Mesendoderm (in vitro differentiated cells): ENCODE results near the gene ATP1A4.

Experiments used
- DNase-seq: peaks from one replicate; pipeline ENCODE4 v3.0.0; 2013
- H2AK5ac ChIP-seq: 2 replicates; pipeline ENCODE4 v1.6.1; 2013; ENCODE audit warnings: low read length, inconsistent platforms
- H2BK120ac ChIP-seq: 2 replicates; pipeline ENCODE4 v1.6.1; 2013; ENCODE audit warnings: low read depth, mild to moderate bottlenecking, low read length, moderate library complexity, mixed read lengths
- H2BK15ac ChIP-seq: replicated peaks from 2 replicates; pipeline ENCODE4 v1.6.1; 2013; ENCODE audit warnings: low read depth, mild to moderate bottlenecking, moderate library complexity
- H2BK5ac ChIP-seq: 2 replicates; pipeline ENCODE4 v1.6.1; 2013; ENCODE audit warnings: low read length, inconsistent platforms
- H3K18ac ChIP-seq: 2 replicates; pipeline ENCODE4 v1.6.1; 2013; ENCODE audit warnings: mild to moderate bottlenecking, low read length, mixed read lengths
- H3K23ac ChIP-seq: one replicate; pipeline ENCODE4 v1.6.1; 2013; ENCODE audit warnings: low read length
- H3K27ac ChIP-seq: 2 replicates; pipeline ENCODE4 v1.5.1; 2013; ENCODE audit warnings: low read depth, mild to moderate bottlenecking, inconsistent platforms, low read length, moderate library complexity
- H3K27me3 ChIP-seq: 2 replicates; pipeline ENCODE4 v1.6.1; 2013; ENCODE audit warnings: low read length, control low read depth, mild to moderate bottlenecking, inconsistent platforms; ENCODE audit not compliant: insufficient read depth, poor library complexity
- H3K36me3 ChIP-seq: 2 replicates; pipeline ENCODE4 v1.6.1; 2013; ENCODE audit warnings: low read length, inconsistent platforms; ENCODE audit not compliant: control insufficient read depth, insufficient read depth
- H3K4ac ChIP-seq: one replicate; pipeline ENCODE4 v1.6.1; 2013; ENCODE audit warnings: low read depth, mild to moderate bottlenecking, low read length, moderate library complexity
- H3K4me1 ChIP-seq: 2 replicates; pipeline ENCODE4 v1.6.1; 2013; ENCODE audit warnings: low read depth, low read length, inconsistent platforms; ENCODE audit not compliant: control insufficient read depth
- H3K4me2 ChIP-seq: 2 replicates; pipeline ENCODE4 v1.6.1; 2013; ENCODE audit warnings: low read length
- H3K4me3 ChIP-seq: 2 replicates; pipeline ENCODE4 v1.5.1; 2013; ENCODE audit warnings: mild to moderate bottlenecking, low read length
- H3K56ac ChIP-seq: one replicate; pipeline ENCODE4 v1.6.1; 2013; ENCODE audit warnings: low read length
- H3K79me1 ChIP-seq: 2 replicates; pipeline ENCODE4 v1.6.1; 2013; ENCODE audit warnings: low read length, inconsistent platforms
- H3K79me2 ChIP-seq: 2 replicates; pipeline ENCODE4 v1.6.1; 2013; ENCODE audit warnings: mild to moderate bottlenecking, low read length; ENCODE audit not compliant: control insufficient read depth, insufficient read depth
- H3K9ac ChIP-seq: 2 replicates; pipeline ENCODE4 v1.6.1; 2013; ENCODE audit warnings: low read length, inconsistent platforms
- H4K5ac ChIP-seq: one replicate; pipeline ENCODE4 v1.6.1; 2013; ENCODE audit warnings: low read length
- H4K8ac ChIP-seq: one replicate; pipeline ENCODE4 v1.6.1; 2013; ENCODE audit warnings: low read depth, mild to moderate bottlenecking, control low read depth, low read length, moderate library complexity
- WGBS: extraction: QIAGEN DNeasy Blood & Tissue Kit; methylation state at CpG from one replicate; pipeline ENCODE4 v1.1.7; 2013; ENCODE audit warnings: low lambda C conversion rate, missing lambda C conversion rate; ENCODE audit not compliant: insufficient coverage; ENCODE audit errors: extremely low coverage; 5-methylcytosine and 5-hydroxymethylcytosine counted together

The ATP1A4 gene

GRCh38 chr1:160224606-160225005 is 73.2 kb downstream of the ATP1A4 start:
- DNase-seq: no peak
- Histone ChIP-seq H3K79me1 (no peaks in the 10 kb centered on the region), H4K5ac (no peak overlapping the region), H2BK5ac (no peak overlapping the region), H3K4me1 (no peaks in the 10 kb centered on the region), H3K27ac (no peak overlapping the region), H3K9ac (no peak overlapping the region), H2BK120ac (no peak overlapping the region), H3K4me2 (no peak overlapping the region), H3K18ac (no peak overlapping the region), H3K36me3 (peaks cover 12% of the 10 kb centered on the region), H3K79me2 (no peaks in the 10 kb centered on the region), H3K27me3 (no peaks in the 10 kb centered on the region), H3K4ac (no peak overlapping the region), H3K23ac (no peak overlapping the region), H4K8ac (no peak overlapping the region), H2AK5ac (no peak overlapping the region), H3K56ac (no peak overlapping the region), H3K4me3 (no peak overlapping the region), H2BK15ac (no peak overlapping the region)
- no CpG with 5 or more reads among the region's 2 CpGs for WGBS

GRCh38 chr1:160225345-160225744 is 73.9 kb downstream of the ATP1A4 start:
- no peak overlapping the region for H3K18ac ChIP-seq
- H3K27ac ChIP-seq: no peak overlapping the region
- no peak overlapping the region for H3K4me2 ChIP-seq
- no peak overlapping the region for H4K5ac ChIP-seq
- no peak overlapping the region for H3K4ac ChIP-seq
- H3K27me3 ChIP-seq: no peaks in the 10 kb centered on the region
- DNase-seq: no peak
- H3K9ac ChIP-seq: no peak overlapping the region
- no peak overlapping the region for H2AK5ac ChIP-seq
- WGBS: no CpG with 5 or more reads among the region's 2 CpGs
- no peak overlapping the region for H3K56ac ChIP-seq
- no peaks in the 10 kb centered on the region for H3K79me1 ChIP-seq
- no peak overlapping the region for H4K8ac ChIP-seq
- H2BK15ac ChIP-seq: no peak overlapping the region
- peaks cover 12% of the 10 kb centered on the region for H3K36me3 ChIP-seq
- no peaks in the 10 kb centered on the region for H3K4me1 ChIP-seq
- no peak overlapping the region for H3K4me3 ChIP-seq
- H2BK120ac ChIP-seq: no peak overlapping the region
- no peak overlapping the region for H3K23ac ChIP-seq
- H2BK5ac ChIP-seq: no peak overlapping the region
- H3K79me2 ChIP-seq: no peaks in the 10 kb centered on the region

DNA sequence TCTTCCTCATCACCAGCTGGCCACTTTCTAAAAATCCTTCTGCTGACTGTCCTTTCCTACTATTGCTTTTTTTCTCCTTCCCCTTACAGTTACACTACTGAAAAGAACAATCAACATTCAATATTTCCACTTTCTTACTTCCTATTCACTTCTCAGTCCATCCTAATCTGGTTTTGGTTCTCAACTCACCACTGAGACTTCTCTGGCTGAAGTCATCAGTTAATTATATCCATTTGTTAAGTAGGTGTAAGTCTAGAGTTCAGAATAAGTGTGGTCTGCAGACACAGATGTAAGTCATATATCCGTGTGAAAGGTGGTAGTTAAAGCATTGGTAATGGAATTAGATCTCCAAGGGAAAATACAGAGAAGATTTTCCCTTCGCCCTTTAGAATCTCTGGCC is 75.2 kb downstream of the ATP1A4 start:
- no peak overlapping the region for H3K18ac ChIP-seq
- no peaks in the 10 kb centered on the region for H3K27me3 ChIP-seq
- H3K79me1 ChIP-seq: no peaks in the 10 kb centered on the region
- WGBS: no CpG with 5 or more reads among the region's 2 CpGs
- peaks cover 12% of the 10 kb centered on the region for H3K36me3 ChIP-seq
- no peak overlapping the region for H3K9ac ChIP-seq
- no peak overlapping the region for H3K56ac ChIP-seq
- no peak overlapping the region for H2BK5ac ChIP-seq
- no peak for DNase-seq
- H4K8ac ChIP-seq: no peak overlapping the region
- no peak overlapping the region for H2BK120ac ChIP-seq
- no peaks in the 10 kb centered on the region for H3K79me2 ChIP-seq
- no peak overlapping the region for H2AK5ac ChIP-seq
- H3K23ac ChIP-seq: no peak overlapping the region
- H3K4me2 ChIP-seq: no peak overlapping the region
- no peak overlapping the region for H3K4me3 ChIP-seq
- no peak overlapping the region for H4K5ac ChIP-seq
- no peak overlapping the region for H3K27ac ChIP-seq
- no peaks in the 10 kb centered on the region for H3K4me1 ChIP-seq
- no peak overlapping the region for H3K4ac ChIP-seq
- no peak overlapping the region for H2BK15ac ChIP-seq

DNA sequence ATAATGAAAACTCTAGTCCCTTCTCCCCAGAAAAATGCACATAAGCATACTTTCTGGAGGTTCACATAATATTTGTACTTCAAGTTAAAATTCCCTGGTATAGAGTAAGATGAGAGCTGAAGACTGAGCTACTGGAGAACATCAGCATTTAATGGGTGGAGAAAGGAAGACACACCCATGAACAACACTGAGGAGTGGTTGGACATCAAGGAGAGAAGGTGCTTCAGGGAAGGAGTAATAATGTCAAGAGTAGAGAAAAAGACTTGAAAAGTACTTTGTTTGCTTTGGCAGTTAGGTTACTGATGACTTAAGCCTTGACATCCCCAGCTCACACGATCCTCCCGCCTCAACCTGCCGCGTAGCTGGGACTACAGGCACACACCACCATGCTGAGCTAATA is 75.6 kb downstream of the ATP1A4 start:
- Histone ChIP-seq H2BK5ac (no peak overlapping the region), H2BK15ac (no peak overlapping the region), H3K4me3 (no peak overlapping the region), H3K27me3 (no peaks in the 10 kb centered on the region), H3K4ac (no peak overlapping the region), H4K8ac (no peak overlapping the region), H3K79me2 (no peaks in the 10 kb centered on the region), H3K9ac (no peak overlapping the region), H2AK5ac (no peak overlapping the region), H3K27ac (no peak overlapping the region), H3K79me1 (no peaks in the 10 kb centered on the region), H3K4me1 (no peaks in the 10 kb centered on the region), H3K36me3 (peaks cover 12% of the 10 kb centered on the region), H3K4me2 (no peak overlapping the region), H4K5ac (no peak overlapping the region), H2BK120ac (no peak overlapping the region), H3K23ac (no peak overlapping the region), H3K18ac (no peak overlapping the region), H3K56ac (no peak overlapping the region)
- DNase-seq: no peak
- no CpG with 5 or more reads among the region's 4 CpGs for WGBS

DNA sequence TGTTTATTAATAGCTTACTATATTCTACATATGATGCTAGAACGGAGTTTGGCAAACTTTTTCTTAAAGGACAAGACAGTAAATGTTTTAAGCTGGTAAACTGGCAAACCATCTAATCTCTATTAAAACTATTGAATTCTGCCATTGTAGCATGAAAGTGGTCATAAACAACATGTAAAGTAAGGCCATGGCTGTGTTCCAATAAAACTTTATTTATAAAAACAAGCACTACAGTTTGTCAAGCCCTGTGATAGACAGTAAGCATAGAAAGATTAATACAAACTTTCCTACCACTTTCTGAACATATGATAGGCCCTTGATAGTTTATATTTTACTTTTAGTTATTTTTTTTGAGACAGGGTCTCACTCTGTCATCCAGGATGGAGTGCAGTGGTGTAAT is 76.2 kb downstream of the ATP1A4 start:
- peaks cover 12% of the 10 kb centered on the region for H3K36me3 ChIP-seq

DNA sequence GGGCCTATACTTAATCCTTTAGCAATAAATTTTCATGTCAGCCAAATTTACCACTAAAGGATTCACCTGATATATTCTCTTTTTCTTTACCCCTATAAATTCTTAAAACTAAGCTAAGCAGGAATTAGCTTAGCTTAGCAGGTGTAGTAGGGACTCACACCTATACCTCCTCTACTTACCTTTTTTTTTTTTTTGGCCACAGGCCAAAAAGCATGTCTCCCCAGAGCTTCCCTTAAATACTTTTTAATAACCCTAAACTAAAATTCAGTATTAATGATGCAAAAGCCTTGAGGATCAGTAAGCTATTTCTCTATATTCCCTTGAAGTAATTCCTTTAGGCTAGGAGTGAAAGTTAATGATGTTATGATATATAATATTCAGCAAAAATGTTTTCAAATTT is 77.0 kb downstream of the ATP1A4 start:
- no peak for DNase-seq
- no peak overlapping the region for H2BK120ac ChIP-seq
- no peak overlapping the region for H3K18ac ChIP-seq
- H2BK15ac ChIP-seq: no peak overlapping the region
- no peak overlapping the region for H3K23ac ChIP-seq
- H3K27me3 ChIP-seq: no peaks in the 10 kb centered on the region
- H2BK5ac ChIP-seq: no peak overlapping the region
- H3K9ac ChIP-seq: no peak overlapping the region
- peaks cover 7% of the 10 kb centered on the region for H3K36me3 ChIP-seq
- no peaks in the 10 kb centered on the region for H3K79me1 ChIP-seq
- no peak overlapping the region for H3K56ac ChIP-seq
- no peak overlapping the region for H3K4me2 ChIP-seq
- H3K27ac ChIP-seq: no peak overlapping the region
- H3K79me2 ChIP-seq: no peaks in the 10 kb centered on the region
- no peak overlapping the region for H3K4ac ChIP-seq
- H3K4me3 ChIP-seq: no peak overlapping the region
- H4K5ac ChIP-seq: no peak overlapping the region
- no peak overlapping the region for H2AK5ac ChIP-seq
- no peak overlapping the region for H4K8ac ChIP-seq
- H3K4me1 ChIP-seq: no peaks in the 10 kb centered on the region

More for the DNA sequence above, 76.2 kb downstream of the ATP1A4 start:
- H2BK5ac ChIP-seq: no peak overlapping the region
- H3K27ac ChIP-seq: no peak overlapping the region
- H3K4ac ChIP-seq: no peak overlapping the region
- H2AK5ac ChIP-seq: no peak overlapping the region
- no CpG with 5 or more reads among the region's 1 CpG for WGBS
- H4K8ac ChIP-seq: no peak overlapping the region
- H2BK120ac ChIP-seq: no peak overlapping the region
- no peak for DNase-seq
- H3K4me1 ChIP-seq: no peaks in the 10 kb centered on the region
- H3K18ac ChIP-seq: no peak overlapping the region
- H3K23ac ChIP-seq: no peak overlapping the region
- H4K5ac ChIP-seq: no peak overlapping the region
- H3K4me2 ChIP-seq: no peak overlapping the region
- no peak overlapping the region for H2BK15ac ChIP-seq
- no peaks in the 10 kb centered on the region for H3K27me3 ChIP-seq
- no peaks in the 10 kb centered on the region for H3K79me2 ChIP-seq
- H3K56ac ChIP-seq: no peak overlapping the region
- no peaks in the 10 kb centered on the region for H3K79me1 ChIP-seq
- H3K4me3 ChIP-seq: no peak overlapping the region
- no peak overlapping the region for H3K9ac ChIP-seq
